Esophagus muscularis mucosa (tissue), 4 donors: ENCODE data around the gene ARMH2. TPM values are rescaled to one million over a fixed set of nuclear protein-coding genes. Genes with fewer than 3 reads are reported as not detected.
"Not testable (repeated sequence)": the region's sequence is repeated elsewhere in the genome, so short reads cannot be mapped to it uniquely, and the experiment has no call there.

ENCODE experiments used
- DNase-seq: peaks from one replicate; pipeline ENCODE4 v3.0.0-alpha.2; 2017; ENCODE audit errors: extremely low spot score
- H3K27ac ChIP-seq, 4 donors: fragments of 200-600 bp; sonication (generic); replicated peaks in 1 of 4; 1 replicate in 3 of 4; 2 replicates in 1 of 4; pipeline ENCODE4 v1.5.1; 2016 to 2019; ENCODE audit warnings: mild to moderate bottlenecking in 1 of 4
- H3K27me3 ChIP-seq, 4 donors: fragments of 200-600 bp; sonication (generic); one replicate each; pipeline versions ENCODE4 v1.5.1 to v1.6.0; 2016 to 2019
- H3K36me3 ChIP-seq, 4 donors: fragments of 200-600 bp; sonication (generic); one replicate each; pipeline ENCODE4 v1.5.1; 2016 to 2019
- H3K4me1 ChIP-seq, 4 donors: fragments of 200-600 bp; sonication (generic); one replicate each; pipeline ENCODE4 v1.5.1; 2016 to 2019
- H3K4me3 ChIP-seq, 4 donors: fragments of 200-600 bp; sonication (generic); 1 replicate in 2 of 4; 2 replicates in 2 of 4; pipeline ENCODE4 v1.5.1; 2016 to 2019; ENCODE audit warnings: mild to moderate bottlenecking in 4 of 4, moderate library complexity in 1 of 4
- H3K9me3 ChIP-seq, 4 donors: fragments of 200-600 bp; sonication (generic); 1 replicate in 3 of 4; 2 replicates in 1 of 4; pipeline ENCODE4 v1.5.1; 2016 to 2019
- CTCF ChIP-seq, 3 experiments: fragments of 200-600 bp in 2 of 3; fragments of 450-650 bp in 1 of 3; sonication (generic) in 2 of 3; IDR thresholded peaks; one replicate each; pipeline ENCODE4 v1.5.1; 2017 to 2019; ENCODE audit warnings: antibody characterized with exemption in 3 of 3, mild to moderate bottlenecking in 2 of 3, moderate library complexity in 1 of 3
- EP300 ChIP-seq: sonication (generic); formaldehyde crosslinking; IDR thresholded peaks from one replicate; pipeline ENCODE4 v1.6.1; 2017; ENCODE audit warnings: antibody characterized with exemption
- POLR2A ChIP-seq: fragments of 450-650 bp; IDR thresholded peaks from one replicate; pipeline ENCODE4 v1.6.1; 2017; ENCODE audit warnings: antibody characterized with exemption, moderate library complexity, mild to moderate bottlenecking, low read depth
- POLR2AphosphoS5 ChIP-seq, 2 donors: sonication (generic); formaldehyde crosslinking; IDR thresholded peaks; one replicate each; pipeline ENCODE4 v1.6.1; 2017; ENCODE audit warnings: antibody characterized with exemption in 2 of 2
- WGBS: methylation state at CpG from one replicate; pipeline ENCODE4 v1.1.5; 2018; 5-methylcytosine and 5-hydroxymethylcytosine counted together
- intact Hi-C: fragments of 100-400 bp; cut with DNase I; formaldehyde crosslinking; loops from one replicate; pipeline ENCODE4 v1.15.1; 2023
- total RNA-seq, 4 donors: library from RNA; depleted of rRNA; stranded (reverse); fragments of >200 nt; gene quantifications; one replicate each; pipeline versions ENCODE4 v1.1.0 to v1.2.1, GENCODE V29; 2016

ARMH2 gene
- total RNA-seq, 4 donors from 2014 or later: not detected

GRCh38 chr6:24757611-24758010 is 41.1 kb downstream of the ARMH2 start:
- Histone ChIP-seq H3K4me1 (no peaks in the 10 kb centered on the region), H3K9me3 (no peaks in the 10 kb centered on the region)

GRCh38 chr6:24755279-24755678 is 43.4 kb downstream of the ARMH2 start:
- no peak for TF ChIP-seq EP300
- no peak for TF ChIP-seq CTCF (IDR thresholded peaks at IDR 0.05)
- no peak for TF ChIP-seq POLR2A
- no peak for TF ChIP-seq POLR2AphosphoS5 (IDR thresholded peaks at IDR 0.05)
- no peak for DNase-seq
- no peak overlapping the region for H3K27ac ChIP-seq
- H3K4me3 ChIP-seq: no peak overlapping the region
- no peaks in the 10 kb centered on the region for H3K4me1 ChIP-seq
- no peaks in the 10 kb centered on the region for H3K27me3 ChIP-seq
- intact Hi-C loops: no loop called here
- H3K9me3 ChIP-seq: no peaks in the 10 kb centered on the region
- no peaks in the 10 kb centered on the region for H3K36me3 ChIP-seq

More at GRCh38 chr6:24757611-24758010, 41.1 kb downstream of the ARMH2 start:
- Histone ChIP-seq H3K27me3 (no peaks in the 10 kb centered on the region), H3K27ac (no peak overlapping the region), H3K36me3 (no peaks in the 10 kb centered on the region), H3K4me3 (no peak overlapping the region)
- 85% methylated on average over 6 of the region's 6 CpGs for WGBS
- intact Hi-C loops: no loop called here
- no peak for TF ChIP-seq EP300
- TF ChIP-seq POLR2A: no peak
- no peak for TF ChIP-seq POLR2AphosphoS5 (IDR thresholded peaks at IDR 0.05)
- no peak for TF ChIP-seq CTCF (IDR thresholded peaks at IDR 0.05)
- no peak for DNase-seq

- H3K9me3 ChIP-seq, H3K27me3 ChIP-seq, intact Hi-C loops, H3K4me3 ChIP-seq, H3K4me1 ChIP-seq, H3K27ac ChIP-seq, H3K36me3 ChIP-seq, DNase-seq: not testable (repeated sequence)
- 94% methylated on average over 4 of the region's 4 CpGs for WGBS
Observed at GRCh38 chr6:24754378-24754777, 44.3 kb downstream of the ARMH2 start.

GRCh38 chr6:24753545-24753944 is 45.2 kb downstream of the ARMH2 start:
- DNase-seq: no peak
- H3K36me3 ChIP-seq: no peaks in the 10 kb centered on the region
- H3K4me3 ChIP-seq: no peak overlapping the region
- H3K4me1 ChIP-seq: no peaks in the 10 kb centered on the region
- TF ChIP-seq EP300 (no peak), POLR2A (no peak), POLR2AphosphoS5 (IDR thresholded peaks at IDR 0.05) (no peak), CTCF (IDR thresholded peaks at IDR 0.05) (no peak)
- intact Hi-C loops: no loop called here
- 90% methylated on average over 2 of the region's 2 CpGs for WGBS
- no peak overlapping the region for H3K27ac ChIP-seq
- H3K27me3 ChIP-seq: no peaks in the 10 kb centered on the region
- H3K9me3 ChIP-seq: no peaks in the 10 kb centered on the region

GRCh38 chr6:24752917-24753492 is 45.7 kb downstream of the ARMH2 start:
- intact Hi-C loops: no loop called here
- TF ChIP-seq EP300 (no peak), POLR2AphosphoS5 (IDR thresholded peaks at IDR 0.05) (no peak), CTCF (IDR thresholded peaks at IDR 0.05) (no peak), POLR2A (no peak)
- no peak overlapping the region for H3K27ac ChIP-seq
- H3K36me3 ChIP-seq: no peaks in the 10 kb centered on the region
- DNase-seq: peak; percentile 34
- 100% methylated on average over 1 of the region's 1 CpG for WGBS
- no peaks in the 10 kb centered on the region for H3K27me3 ChIP-seq
- H3K9me3 ChIP-seq: no peaks in the 10 kb centered on the region
- H3K4me1 ChIP-seq: no peaks in the 10 kb centered on the region
- no peak overlapping the region for H3K4me3 ChIP-seq
